Stomach (tissue), 9 donors: Measurements from ENCODE around the gene RAPGEF1. TPM values are rescaled to one million over a fixed set of nuclear protein-coding genes. Genes with fewer than 3 reads are reported as not detected.

ENCODE experiments used
- DNase-seq, 2 donors: peaks; one replicate each; pipeline versions ENCODE4 v3.0.0 to v3.0.0-alpha.2; 2013 to 2019
- H3K27ac ChIP-seq, 5 donors: fragments of 200-600 bp in 4 of 5; sonication (generic) in 4 of 5; one replicate each; pipeline ENCODE4 v1.5.1; 2013 to 2019; ENCODE audit warnings: mild to moderate bottlenecking in 1 of 5, moderate library complexity in 1 of 5
- H3K27me3 ChIP-seq, 3 donors: fragments of 200-600 bp; sonication (generic); one replicate each; pipeline ENCODE4 v1.5.1; 2017 to 2019; ENCODE audit warnings: mixed run types in 1 of 3
- H3K36me3 ChIP-seq, 4 donors: fragments of 200-600 bp; sonication (generic); 1 replicate in 3 of 4; 2 replicates in 1 of 4; pipeline ENCODE4 v1.5.1; 2016 to 2019
- H3K4me1 ChIP-seq, 4 donors: fragments of 200-600 bp; sonication (generic); one replicate each; pipeline ENCODE4 v1.5.1; 2016 to 2019
- H3K4me3 ChIP-seq, 4 donors: fragments of 200-600 bp; sonication (generic) in 3 of 4; one replicate each; pipeline ENCODE4 v1.5.1; 2016 to 2019; ENCODE audit warnings: mild to moderate bottlenecking in 1 of 4
- H3K9me3 ChIP-seq, 4 donors: fragments of 200-600 bp; sonication (generic); one replicate each; pipeline ENCODE4 v1.5.1; 2016 to 2019
- EP300 ChIP-seq: sonication (generic); formaldehyde crosslinking; IDR thresholded peaks from one replicate; pipeline ENCODE4 v1.6.1; 2017; ENCODE audit warnings: antibody characterized with exemption
- POLR2A ChIP-seq, 4 donors: fragments of 450-650 bp; IDR thresholded peaks; one replicate each; pipeline ENCODE4 v1.6.1; 2016; ENCODE audit warnings: antibody characterized with exemption in 4 of 4, control low read depth in 2 of 4, mild to moderate bottlenecking in 1 of 4, moderate library complexity in 1 of 4
- POLR2AphosphoS5 ChIP-seq, 3 donors: sonication (generic); formaldehyde crosslinking; IDR thresholded peaks; one replicate each; pipeline ENCODE4 v1.6.1; 2016; ENCODE audit warnings: antibody characterized with exemption in 3 of 3
- WGBS, 5 donors: extraction: QIAGEN DNeasy Blood & Tissue Kit in 3 of 5; methylation state at CpG; one replicate each; pipeline versions ENCODE4 v1.1.5 to v1.1.7; 2013 to 2018; 5-methylcytosine and 5-hydroxymethylcytosine counted together
- intact Hi-C: fragments of 100-400 bp; cut with DNase I; formaldehyde crosslinking; loops from one replicate; pipeline ENCODE4 v1.15.1; 2023; ENCODE audit warnings: low total_unique reads
- polyA plus RNA-seq, 3 donors: library from polyadenylated mRNA; stranded (reverse); fragments of 200-250 nt; gene quantifications; one replicate each; pipeline ENCODE4 v1.2.3, GENCODE V29; 2013
- total RNA-seq, 5 donors: library from RNA; depleted of rRNA; stranded (reverse); fragments of >200 nt; gene quantifications; one replicate each; pipeline versions ENCODE4 v1.1.0 to v1.2.3, GENCODE V29; 2014 to 2016
- TF ChIP-seq, protein P1 (sequence below), 7 experiments: fragments of 450-650 bp in 4 of 7; fragments of 200-600 bp in 3 of 7; sonication (generic) in 3 of 7; IDR thresholded peaks; one replicate each; pipeline ENCODE4 v1.5.1; 2016 to 2019; ENCODE audit warnings: antibody characterized with exemption in 7 of 7, control low read depth in 2 of 7, mild to moderate bottlenecking in 1 of 7
- donor health status: healthy with polysubstance abuse.
- donor health status: Bipolar disorder and iron deficiency.
- donor health status: healthy.

RAPGEF1 gene
- total and polyA plus RNA-seq, 8 donors, result 8.4 to 84.6 (median 45.1) TPM

DNA sequence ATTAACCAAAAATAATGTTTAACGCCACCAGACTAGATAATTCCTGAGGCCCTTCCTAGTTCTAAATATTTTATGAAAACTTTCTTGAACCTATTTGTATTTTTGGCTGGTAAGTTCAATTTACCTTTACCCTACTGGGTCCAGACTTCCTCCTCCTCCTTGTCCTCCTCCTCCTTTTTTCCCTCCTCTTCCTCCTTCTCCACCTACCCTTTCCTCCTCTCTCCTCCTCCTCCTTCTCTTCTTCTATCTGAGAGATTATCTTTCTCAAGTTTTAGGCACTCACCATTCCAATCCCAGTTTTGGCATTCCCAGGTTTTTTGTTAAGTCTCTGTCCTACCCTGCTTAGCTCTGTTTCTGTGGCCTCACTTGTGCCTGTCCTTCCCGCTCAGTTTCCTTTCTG is 24.7 kb upstream of the RAPGEF1 start:
- H3K27ac ChIP-seq, result no peak overlapping the region
- H3K4me1 ChIP-seq, result peaks cover 0 to 9% (median 7%) of the 10 kb centered on the region in 4 donors
- intact Hi-C loops, result loop anchor here (5.0 kb wide), 1 partner anchor 473 kb away; no protein-coding TSS in a partner anchor
- H3K27me3 ChIP-seq, result peaks cover 0 to 46% (median 5%) of the 10 kb centered on the region in 3 donors
- no peak overlapping the region for H3K4me3 ChIP-seq
- DNase-seq, result no peak
- TF ChIP-seq, protein P1, sequence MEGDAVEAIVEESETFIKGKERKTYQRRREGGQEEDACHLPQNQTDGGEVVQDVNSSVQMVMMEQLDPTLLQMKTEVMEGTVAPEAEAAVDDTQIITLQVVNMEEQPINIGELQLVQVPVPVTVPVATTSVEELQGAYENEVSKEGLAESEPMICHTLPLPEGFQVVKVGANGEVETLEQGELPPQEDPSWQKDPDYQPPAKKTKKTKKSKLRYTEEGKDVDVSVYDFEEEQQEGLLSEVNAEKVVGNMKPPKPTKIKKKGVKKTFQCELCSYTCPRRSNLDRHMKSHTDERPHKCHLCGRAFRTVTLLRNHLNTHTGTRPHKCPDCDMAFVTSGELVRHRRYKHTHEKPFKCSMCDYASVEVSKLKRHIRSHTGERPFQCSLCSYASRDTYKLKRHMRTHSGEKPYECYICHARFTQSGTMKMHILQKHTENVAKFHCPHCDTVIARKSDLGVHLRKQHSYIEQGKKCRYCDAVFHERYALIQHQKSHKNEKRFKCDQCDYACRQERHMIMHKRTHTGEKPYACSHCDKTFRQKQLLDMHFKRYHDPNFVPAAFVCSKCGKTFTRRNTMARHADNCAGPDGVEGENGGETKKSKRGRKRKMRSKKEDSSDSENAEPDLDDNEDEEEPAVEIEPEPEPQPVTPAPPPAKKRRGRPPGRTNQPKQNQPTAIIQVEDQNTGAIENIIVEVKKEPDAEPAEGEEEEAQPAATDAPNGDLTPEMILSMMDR (IDR thresholded peaks at IDR 0.05), result no peak
- TF ChIP-seq POLR2A (IDR thresholded peaks at IDR 0.05) (no peak), EP300 (no peak), POLR2AphosphoS5 (IDR thresholded peaks at IDR 0.05) (no peak)
- no peaks in the 10 kb centered on the region for H3K36me3 ChIP-seq
- 81 to 85% (median 84%) methylated on average over 2 of the region's 2 CpGs for WGBS, 5 donors
- no peaks in the 10 kb centered on the region for H3K9me3 ChIP-seq

- Histone ChIP-seq H3K27me3 (peaks cover 0 to 54% (median 5%) of the 10 kb centered on the region in 3 donors), H3K4me3 (no peak overlapping the region), H3K36me3 (no peaks in the 10 kb centered on the region), H3K9me3 (no peaks in the 10 kb centered on the region), H3K4me1 (peaks cover 0 to 9% (median 7%) of the 10 kb centered on the region in 4 donors), H3K27ac (no peak overlapping the region)
- DNase-seq, result peak; percentile 84 to 90
- WGBS, 5 donors, result 7 to 15% (median 11%) methylated on average over 15 to 38 of the region's 38 CpGs
- TF ChIP-seq, protein P1 (IDR thresholded peaks at IDR 0.05), result peak in 5 of 7 experiments; percentile 86 to 98 (median 89)
- no peak for TF ChIP-seq POLR2A (IDR thresholded peaks at IDR 0.05)
- TF ChIP-seq EP300, result no peak
- TF ChIP-seq POLR2AphosphoS5 (IDR thresholded peaks at IDR 0.05), result no peak
- intact Hi-C loops, result loop anchor here (5.0 kb wide), 1 partner anchor 475 kb away; no protein-coding TSS in a partner anchor
These were observed 22.6 kb upstream of the RAPGEF1 start for GRCh38 chr9:131762356-131762932.

DNA sequence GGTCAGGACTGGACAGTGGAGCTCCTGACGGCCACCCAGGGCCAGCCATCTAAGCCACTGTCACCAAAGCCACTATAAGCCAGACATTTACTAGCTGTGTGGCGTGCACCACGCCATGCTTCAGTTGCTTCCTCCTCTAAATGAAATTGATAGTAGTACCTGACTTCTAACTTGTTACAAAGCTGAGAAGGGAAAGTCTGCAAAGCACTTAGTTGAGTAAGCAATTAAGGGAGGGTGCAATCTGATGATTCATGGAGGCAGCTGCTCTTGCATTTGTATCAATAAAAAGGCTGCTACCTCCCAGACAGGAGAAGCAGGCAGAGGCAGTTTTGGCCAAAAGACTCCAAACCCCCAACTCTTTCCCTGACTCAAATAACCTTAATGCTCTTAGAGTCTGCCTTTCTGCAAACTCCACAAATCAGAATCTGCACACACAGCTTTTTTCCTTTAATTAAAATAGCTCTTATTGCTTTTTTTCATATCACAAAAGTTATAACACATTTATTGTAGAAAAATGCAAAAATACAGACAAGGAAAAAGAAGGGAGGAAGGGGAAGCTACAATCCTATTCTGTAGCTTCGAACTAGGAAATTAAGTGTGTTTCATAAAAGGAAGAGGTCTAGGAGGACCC is 19.3 kb upstream of the RAPGEF1 start:
- 50 to 59% (median 52%) methylated on average over 4 of the region's 4 CpGs for WGBS, 5 donors
- TF ChIP-seq POLR2AphosphoS5 (IDR thresholded peaks at IDR 0.05) (no peak), POLR2A (IDR thresholded peaks at IDR 0.05) (no peak), EP300 (no peak)
- TF ChIP-seq, protein P1 (IDR thresholded peaks at IDR 0.05), result no peak
- Histone ChIP-seq H3K27ac (no peak overlapping the region), H3K36me3 (no peaks in the 10 kb centered on the region), H3K9me3 (no peaks in the 10 kb centered on the region), H3K4me3 (no peak overlapping the region), H3K27me3 (peaks cover 0 to 65% (median 15%) of the 10 kb centered on the region in 3 donors), H3K4me1 (peaks cover 0 to 14% (median 9%) of the 10 kb centered on the region in 4 donors)
- DNase-seq, result no peak
- intact Hi-C loops, result no loop called here

GRCh38 chr9:131757549-131757948 is 17.7 kb upstream of the RAPGEF1 start:
- Histone ChIP-seq H3K27ac (no peak overlapping the region), H3K9me3 (no peaks in the 10 kb centered on the region), H3K4me1 (peaks cover 0 to 10% (median 7%) of the 10 kb centered on the region in 4 donors), H3K4me3 (no peak overlapping the region), H3K27me3 (peaks cover 0 to 61% (median 15%) of the 10 kb centered on the region in 3 donors), H3K36me3 (no peaks in the 10 kb centered on the region)
- intact Hi-C loops, result no loop called here
- no peak for TF ChIP-seq POLR2A (IDR thresholded peaks at IDR 0.05)
- TF ChIP-seq POLR2AphosphoS5 (IDR thresholded peaks at IDR 0.05), result no peak
- TF ChIP-seq EP300, result no peak
- 45 to 65% (median 57%) methylated on average over 4 of the region's 4 CpGs for WGBS, 5 donors
- DNase-seq, result no peak
